Measurements from ENCODE around the gene ICAM2.
"Not testable (repeated sequence)": the region's sequence is repeated elsewhere in the genome, so short reads cannot be mapped to it uniquely, and the experiment has no call there.

Gene ICAM2

GRCh38 chr17:63996430-63997182 lies 23.8 kb downstream of the ICAM2 start:
- DNase-seq = no peak

- no peak for DNase-seq
These were observed 24.8 kb downstream of the ICAM2 start for GRCh38 chr17:63995626-63996025.

GRCh38 chr17:63993368-63993985 lies 27.0 kb downstream of the ICAM2 start:
- DNase-seq = no peak

- no peak for DNase-seq
These were observed 28.8 kb downstream of the ICAM2 start for GRCh38 chr17:63991611-63992010.

GRCh38 chr17:63989622-63990345 lies 30.6 kb downstream of the ICAM2 start:
- DNase-seq = no peak

GRCh38 chr17:63988741-63989621 lies 31.5 kb downstream of the ICAM2 start:
- peak; percentile 42 for DNase-seq

- DNase-seq = no peak
These were observed 32.3 kb downstream of the ICAM2 start for GRCh38 chr17:63988127-63988478.

- no peak for DNase-seq
These were observed 33.0 kb downstream of the ICAM2 start for GRCh38 chr17:63987221-63988126.

GRCh38 chr17:63986821-63987220 lies 33.6 kb downstream of the ICAM2 start:
- no peak for DNase-seq

GRCh38 chr17:63985387-63986140 lies 34.9 kb downstream of the ICAM2 start:
- no peak for DNase-seq

GRCh38 chr17:63984651-63985386 lies 35.6 kb downstream of the ICAM2 start:
- peak; percentile 90 for DNase-seq

- DNase-seq = peak; percentile 62
These were observed 36.2 kb downstream of the ICAM2 start for GRCh38 chr17:63984236-63984635.

- DNase-seq = no peak
These were observed 37.1 kb downstream of the ICAM2 start for GRCh38 chr17:63983320-63983719.

- DNase-seq = not testable (repeated sequence)
These were observed 37.8 kb downstream of the ICAM2 start for GRCh38 chr17:63982641-63983040.

- no peak for DNase-seq
These were observed 41.9 kb downstream of the ICAM2 start for GRCh38 chr17:63978272-63979200.

- DNase-seq = no peak
These were observed 43.7 kb downstream of the ICAM2 start for GRCh38 chr17:63976702-63977101.

- no peak for DNase-seq
These were observed 44.8 kb downstream of the ICAM2 start for GRCh38 chr17:63975541-63976092.

- DNase-seq = peak; percentile 58
These were observed 45.7 kb downstream of the ICAM2 start for GRCh38 chr17:63974594-63975192.
